ENCODE measurements around the gene MTHFD1L. TPM values are rescaled to one million over a fixed set of nuclear protein-coding genes. Genes with fewer than 3 reads are reported as not detected.

Gene MTHFD1L
- total RNA-seq, 2 donors from 2014 or later, result 58.0 to 107 TPM

GRCh38 chr6:150878347-150879213 lies 13.1 kb downstream of the MTHFD1L start:
- H3K27me3 Mint-ChIP-seq, result no peaks in the 10 kb centered on the region
- no peak overlapping the region for H3K4me3 Mint-ChIP-seq
- peaks cover 84% of the 10 kb centered on the region for H3K36me3 Mint-ChIP-seq (ENCODE audit: low read depth)
- ATAC-seq (replicated peaks), result no peak
- no peak overlapping the region for H3K27ac Mint-ChIP-seq
- H3K9me3 Mint-ChIP-seq, result no peaks in the 10 kb centered on the region
- peaks cover 9% of the 10 kb centered on the region for H3K4me1 Mint-ChIP-seq

- Mint-ChIP-seq H3K27ac (no peak overlapping the region), H3K9me3 (no peaks in the 10 kb centered on the region), H3K27me3 (no peaks in the 10 kb centered on the region), H3K4me1 (peaks cover 9% of the 10 kb centered on the region), H3K36me3 (ENCODE audit: low read depth) (peaks cover 100% of the 10 kb centered on the region), H3K4me3 (no peak overlapping the region)
- no peak for ATAC-seq (replicated peaks)
These were observed 14.8 kb downstream of the MTHFD1L start for GRCh38 chr6:150880336-150880735.

DNA sequence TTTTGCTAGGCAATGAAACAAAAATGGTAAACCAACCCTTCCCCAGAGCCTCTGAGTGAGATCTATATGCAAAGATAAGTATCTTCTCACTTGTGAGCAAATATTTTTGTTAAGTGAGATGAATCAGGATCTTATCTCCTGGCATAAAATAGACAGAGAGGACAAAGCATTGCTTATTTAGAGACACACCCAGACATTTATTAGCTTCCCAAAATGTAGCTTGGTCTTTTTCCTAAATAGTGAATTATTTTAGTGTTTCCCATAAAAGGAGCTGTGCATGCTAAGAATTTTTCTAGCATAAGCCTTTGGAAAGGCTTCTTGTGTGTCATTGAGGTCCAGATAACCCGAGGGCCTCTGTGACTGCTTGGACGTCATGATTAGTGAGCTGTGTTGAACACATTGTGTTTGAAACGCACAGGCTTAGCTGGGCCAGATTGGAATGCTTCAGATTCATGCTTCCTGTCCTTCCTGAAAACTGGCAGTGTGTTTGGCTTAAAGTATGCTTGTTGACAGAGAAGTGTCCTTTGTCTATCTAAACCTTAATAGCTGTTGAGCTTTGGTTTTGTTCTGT lies 16.5 kb downstream of the MTHFD1L start:
- peaks cover 100% of the 10 kb centered on the region for H3K36me3 Mint-ChIP-seq (ENCODE audit: low read depth)
- no peak for ATAC-seq (replicated peaks)
- H3K4me3 Mint-ChIP-seq, result no peak overlapping the region
- no peak overlapping the region for H3K27ac Mint-ChIP-seq
- H3K9me3 Mint-ChIP-seq, result no peaks in the 10 kb centered on the region
- no peaks in the 10 kb centered on the region for H3K27me3 Mint-ChIP-seq
- peaks cover 9% of the 10 kb centered on the region for H3K4me1 Mint-ChIP-seq

DNA sequence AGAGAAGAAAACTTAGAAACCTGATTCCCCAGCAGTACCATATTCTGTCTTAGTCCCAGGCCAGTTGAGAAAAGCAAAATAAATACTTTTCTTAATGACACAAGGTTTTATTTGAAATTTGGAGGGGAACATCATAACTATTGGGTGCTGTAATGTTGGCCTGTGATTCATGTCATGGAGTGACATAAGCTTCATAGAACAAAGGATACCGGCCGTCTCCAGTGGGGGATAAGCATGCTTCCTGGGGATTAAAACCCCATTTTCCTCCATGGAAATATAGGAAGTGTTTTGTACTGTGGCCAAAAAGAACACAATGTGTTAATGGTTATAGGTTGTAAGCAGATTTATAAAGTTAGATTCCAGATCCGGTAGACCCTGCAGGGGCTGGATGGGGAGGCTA lies 18.0 kb downstream of the MTHFD1L start:
- H3K36me3 Mint-ChIP-seq (ENCODE audit: low read depth), result peaks cover 100% of the 10 kb centered on the region

DNA sequence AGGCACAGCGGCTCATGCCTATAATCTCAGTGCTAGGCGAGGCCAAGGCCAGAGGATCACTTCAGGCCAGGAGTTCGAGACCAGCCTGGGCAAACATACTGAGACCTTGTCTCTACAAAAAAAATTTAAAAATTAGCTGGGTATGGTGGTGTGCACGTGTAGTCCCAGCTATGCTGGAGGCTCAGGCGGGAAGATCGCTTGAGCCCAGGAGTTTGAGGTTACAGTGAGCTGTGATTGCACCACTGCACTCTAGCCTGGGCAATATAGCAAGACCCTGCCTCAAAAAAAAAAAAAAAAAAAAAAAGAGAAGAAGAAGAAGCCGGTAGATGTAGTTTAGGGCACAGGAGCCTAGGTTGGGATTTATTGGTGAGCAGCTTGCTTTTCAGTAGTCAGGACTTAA lies 20.7 kb downstream of the MTHFD1L start:
- Mint-ChIP-seq H3K4me1 (no peaks in the 10 kb centered on the region), H3K36me3 (ENCODE audit: low read depth) (peaks cover 96% of the 10 kb centered on the region), H3K27ac (no peak overlapping the region), H3K27me3 (no peaks in the 10 kb centered on the region), H3K9me3 (no peaks in the 10 kb centered on the region), H3K4me3 (no peak overlapping the region)
- no peak for ATAC-seq (replicated peaks)

More for the DNA sequence above, 18.0 kb downstream of the MTHFD1L start:
- H3K27ac Mint-ChIP-seq, result no peak overlapping the region
- H3K9me3 Mint-ChIP-seq, result no peaks in the 10 kb centered on the region
- H3K4me1 Mint-ChIP-seq, result peaks cover 8% of the 10 kb centered on the region
- ATAC-seq (replicated peaks), result no peak
- H3K27me3 Mint-ChIP-seq, result no peaks in the 10 kb centered on the region
- no peak overlapping the region for H3K4me3 Mint-ChIP-seq

DNA sequence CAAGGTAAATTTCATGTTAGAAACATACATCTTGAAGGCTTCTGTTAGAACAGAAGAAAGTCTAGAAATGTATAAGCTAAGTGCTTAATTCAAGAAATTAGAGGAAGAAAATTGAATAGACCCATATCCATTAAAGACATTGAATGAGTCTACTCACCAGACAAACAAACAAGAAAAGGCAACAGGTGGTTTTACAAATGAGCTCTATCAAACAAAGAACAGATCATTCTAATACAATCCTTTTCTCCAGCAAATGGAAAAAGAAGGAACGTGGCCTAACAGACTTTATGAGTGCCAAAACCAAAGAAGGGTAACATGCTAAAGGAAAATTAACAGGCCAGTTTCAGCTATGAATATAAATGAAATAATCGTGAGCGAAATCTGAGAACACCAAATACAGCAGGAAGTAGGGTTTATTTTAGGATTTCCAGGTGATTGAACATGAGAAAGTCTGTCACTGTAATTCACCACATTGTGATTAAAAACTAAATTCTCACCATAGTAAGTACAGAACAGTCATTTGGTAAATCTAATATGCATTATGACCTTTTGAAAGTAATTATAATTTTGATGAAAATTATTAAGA lies 22.6 kb downstream of the MTHFD1L start:
- H3K27me3 Mint-ChIP-seq, result no peaks in the 10 kb centered on the region
- ATAC-seq (replicated peaks), result peak; percentile 51
- H3K36me3 Mint-ChIP-seq (ENCODE audit: low read depth), result peaks cover 93% of the 10 kb centered on the region
- no peaks in the 10 kb centered on the region for H3K4me1 Mint-ChIP-seq
- H3K27ac Mint-ChIP-seq, result peak overlapping the region; percentile 28
- H3K9me3 Mint-ChIP-seq, result no peaks in the 10 kb centered on the region
- no peak overlapping the region for H3K4me3 Mint-ChIP-seq

- H3K4me1 Mint-ChIP-seq, result peaks cover 16% of the 10 kb centered on the region
- ATAC-seq (replicated peaks), result no peak
- no peaks in the 10 kb centered on the region for H3K9me3 Mint-ChIP-seq
- H3K27ac Mint-ChIP-seq, result no peak overlapping the region
- no peak overlapping the region for H3K4me3 Mint-ChIP-seq
- H3K36me3 Mint-ChIP-seq (ENCODE audit: low read depth), result peaks cover 92% of the 10 kb centered on the region
- no peaks in the 10 kb centered on the region for H3K27me3 Mint-ChIP-seq
These were observed 24.8 kb downstream of the MTHFD1L start for GRCh38 chr6:150890346-150890745.

DNA sequence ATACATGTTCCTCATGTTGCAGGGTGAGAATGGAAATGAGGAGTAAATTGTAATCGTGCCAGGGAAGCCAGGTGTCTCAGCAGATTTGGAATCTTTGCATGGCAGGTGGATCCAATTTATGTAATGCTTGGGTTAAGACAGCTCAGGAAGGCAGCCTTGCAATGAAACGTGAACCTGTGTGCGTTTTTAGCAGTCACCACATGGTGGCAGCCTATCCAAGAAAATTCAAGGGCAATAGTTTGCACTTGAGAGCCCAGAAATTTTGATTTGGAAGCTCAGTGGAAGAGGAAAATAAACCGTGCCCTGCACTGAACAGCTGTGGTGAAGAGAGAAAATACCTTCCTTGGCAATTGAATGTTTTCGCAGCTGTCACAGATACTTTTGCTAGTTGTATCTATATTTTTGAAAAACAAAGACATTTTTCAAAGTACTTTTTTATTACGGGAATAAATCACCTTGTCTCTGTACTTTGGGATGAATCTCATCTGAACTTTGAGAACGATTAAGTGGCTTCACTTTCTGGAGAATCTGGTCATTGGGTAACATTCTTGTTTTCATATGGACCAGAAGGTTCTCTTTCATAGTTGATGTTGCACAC lies 26.5 kb downstream of the MTHFD1L start:
- ATAC-seq (replicated peaks), result peak; percentile 28
- peaks cover 20% of the 10 kb centered on the region for H3K4me1 Mint-ChIP-seq
- no peak overlapping the region for H3K27ac Mint-ChIP-seq
- H3K27me3 Mint-ChIP-seq, result no peaks in the 10 kb centered on the region
- H3K9me3 Mint-ChIP-seq, result no peaks in the 10 kb centered on the region
- peaks cover 92% of the 10 kb centered on the region for H3K36me3 Mint-ChIP-seq (ENCODE audit: low read depth)
- no peak overlapping the region for H3K4me3 Mint-ChIP-seq

DNA sequence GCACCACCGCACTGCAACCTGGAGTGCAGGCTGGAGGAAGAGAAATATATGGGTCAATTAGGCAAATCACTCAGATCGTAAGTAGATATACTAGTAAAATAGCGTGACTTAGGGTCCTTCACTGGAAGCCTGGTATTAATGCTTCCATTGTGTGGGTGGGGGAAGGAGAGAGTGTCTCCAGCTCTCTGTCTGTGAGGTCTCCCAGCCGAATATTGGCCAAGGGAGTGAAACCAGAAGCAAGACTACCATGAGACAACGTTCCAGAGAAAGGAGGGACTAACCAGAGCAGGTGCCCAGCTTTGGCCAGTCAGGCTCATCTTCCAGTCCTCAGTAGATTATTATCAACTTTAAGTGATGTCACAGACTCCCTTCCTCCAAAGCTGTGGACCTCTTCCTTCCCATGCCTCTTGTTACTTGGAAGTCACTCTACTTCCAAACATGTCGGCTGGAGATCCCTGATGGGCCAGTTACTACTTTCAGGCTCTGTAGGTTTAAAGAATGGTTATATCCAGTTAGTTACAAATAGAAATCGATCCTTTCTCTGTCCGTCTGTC lies 28.8 kb downstream of the MTHFD1L start:
- peaks cover 92% of the 10 kb centered on the region for H3K36me3 Mint-ChIP-seq (ENCODE audit: low read depth)
- H3K27me3 Mint-ChIP-seq, result no peaks in the 10 kb centered on the region
- peak overlapping the region; percentile 88 for H3K27ac Mint-ChIP-seq
- no peak for ATAC-seq (replicated peaks)
- no peaks in the 10 kb centered on the region for H3K9me3 Mint-ChIP-seq
- H3K4me1 Mint-ChIP-seq, result peaks cover 20% of the 10 kb centered on the region
- H3K4me3 Mint-ChIP-seq, result peak overlapping the region; percentile 71

- Mint-ChIP-seq H3K4me1 (peaks cover 20% of the 10 kb centered on the region), H3K27me3 (no peaks in the 10 kb centered on the region), H3K36me3 (ENCODE audit: low read depth) (peaks cover 91% of the 10 kb centered on the region), H3K9me3 (no peaks in the 10 kb centered on the region), H3K4me3 (peak overlapping the region; percentile 71), H3K27ac (peak overlapping the region; percentile 88)
- peak; percentile 93 for ATAC-seq (replicated peaks)
These were observed 29.5 kb downstream of the MTHFD1L start for GRCh38 chr6:150894935-150895552.

DNA sequence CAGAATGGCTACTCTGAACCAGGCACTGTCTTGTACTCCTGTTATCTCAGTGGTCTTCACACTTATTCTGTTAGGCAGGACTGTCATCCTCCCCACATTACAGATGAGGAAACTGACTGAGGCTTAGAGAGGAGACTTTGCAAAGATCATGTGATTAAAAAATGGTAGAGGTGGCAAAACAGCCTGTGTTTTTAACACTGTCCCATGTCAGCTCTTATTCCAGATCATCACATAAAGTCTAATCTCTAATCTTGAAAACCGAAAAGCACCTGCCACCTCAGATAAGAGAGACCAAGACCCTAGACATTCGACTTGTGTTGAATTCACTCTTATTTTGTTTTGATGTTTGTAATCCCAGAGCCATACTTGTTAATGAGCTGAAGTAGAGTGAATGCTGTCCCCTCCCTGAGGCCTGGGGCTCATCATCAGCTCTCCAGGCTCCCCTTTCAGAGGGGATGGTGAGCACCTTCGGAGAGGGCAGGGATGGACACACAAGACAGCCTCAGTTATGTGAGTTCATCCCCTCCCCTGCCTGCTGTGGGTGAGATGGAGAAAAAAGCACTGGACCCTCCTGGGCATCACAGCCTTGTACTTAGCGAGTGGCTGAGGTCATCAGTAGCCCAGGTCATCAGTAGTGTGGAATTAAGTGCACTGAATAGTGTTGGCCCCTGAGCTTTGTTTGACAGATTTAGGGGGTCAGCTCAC lies 30.6 kb downstream of the MTHFD1L start:
- ATAC-seq (replicated peaks), result no peak
- H3K4me3 Mint-ChIP-seq, result peak overlapping the region; percentile 71
- peaks cover 91% of the 10 kb centered on the region for H3K36me3 Mint-ChIP-seq (ENCODE audit: low read depth)
- H3K9me3 Mint-ChIP-seq, result no peaks in the 10 kb centered on the region
- peak overlapping the region; percentile 88 for H3K27ac Mint-ChIP-seq
- H3K27me3 Mint-ChIP-seq, result no peaks in the 10 kb centered on the region
- H3K4me1 Mint-ChIP-seq, result peaks cover 20% of the 10 kb centered on the region

DNA sequence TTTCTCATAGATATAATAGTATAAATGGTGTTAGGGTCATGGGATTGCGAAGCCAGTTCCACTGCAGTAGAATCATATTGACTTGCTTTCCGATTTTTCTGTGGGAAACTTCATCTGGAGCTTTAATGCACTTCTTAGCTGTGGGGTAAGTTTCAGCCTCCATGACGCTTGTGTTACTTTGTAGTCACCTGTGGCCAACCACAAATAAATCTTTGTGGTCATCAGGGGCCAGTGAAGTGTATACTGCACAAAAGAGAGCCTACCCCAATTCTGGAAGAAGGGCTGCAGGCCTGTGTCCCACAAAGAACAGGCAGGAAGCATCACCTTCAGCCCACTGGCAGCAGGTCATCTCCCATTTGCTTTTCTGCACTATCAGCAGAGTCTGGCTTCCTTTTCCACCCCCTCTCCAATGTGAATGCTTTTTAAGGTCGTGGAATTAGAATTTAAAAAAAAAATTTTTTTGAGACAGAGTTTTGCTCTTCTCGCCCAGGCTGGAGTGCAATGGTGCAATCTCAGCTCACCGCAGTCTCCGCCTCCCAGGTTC lies 32.0 kb downstream of the MTHFD1L start:
- no peak overlapping the region for H3K4me3 Mint-ChIP-seq
- ATAC-seq (replicated peaks), result peak; percentile 44
- no peaks in the 10 kb centered on the region for H3K9me3 Mint-ChIP-seq
- no peaks in the 10 kb centered on the region for H3K27me3 Mint-ChIP-seq
- peaks cover 20% of the 10 kb centered on the region for H3K4me1 Mint-ChIP-seq
- H3K36me3 Mint-ChIP-seq (ENCODE audit: low read depth), result peaks cover 93% of the 10 kb centered on the region
- H3K27ac Mint-ChIP-seq, result no peak overlapping the region

GRCh38 chr6:150898399-150899170 lies 33.1 kb downstream of the MTHFD1L start:
- peaks cover 82% of the 10 kb centered on the region for H3K36me3 Mint-ChIP-seq (ENCODE audit: low read depth)

More at GRCh38 chr6:150898399-150899170, 33.1 kb downstream of the MTHFD1L start:
- Mint-ChIP-seq H3K27ac (no peak overlapping the region), H3K9me3 (no peaks in the 10 kb centered on the region), H3K4me1 (peaks cover 20% of the 10 kb centered on the region), H3K4me3 (no peak overlapping the region), H3K27me3 (no peaks in the 10 kb centered on the region)
- no peak for ATAC-seq (replicated peaks)

Measured in activated T-helper 17 cell treated with anti-CD3 and anti-CD28 coated beads, Interleukin-2, amount 50 U/mL, for 72 hours (primary cell).